Measurements from ENCODE around the gene SRL. TPM values are rescaled to one million over a fixed set of nuclear protein-coding genes. Genes with fewer than 3 reads are reported as not detected.

Gene SRL
- total and polyA plus RNA-seq, 7 experiments from 2014 or later = not detected

DNA sequence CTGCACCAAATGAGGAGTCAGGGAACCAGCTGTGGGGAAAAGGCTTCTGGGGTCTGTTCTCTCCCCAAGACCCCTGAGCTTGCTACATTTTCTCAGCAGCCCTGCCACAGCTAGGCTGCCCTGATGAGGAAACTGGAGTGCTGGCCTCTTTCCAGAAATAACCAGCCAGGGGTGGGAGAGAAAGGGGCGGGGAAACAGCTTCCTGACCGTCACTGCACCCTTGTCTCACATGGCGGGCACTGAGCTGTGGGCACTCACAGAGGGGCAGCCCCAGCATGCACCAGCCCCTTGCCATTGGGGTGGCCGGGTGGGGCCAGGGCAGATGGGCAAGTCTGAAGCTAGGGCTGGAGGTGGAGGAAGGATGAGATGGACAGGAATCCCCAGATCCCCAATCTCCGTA lies 2.9 kb downstream of the SRL start:
- Histone ChIP-seq H3K9me3 (ENCODE audit: control insufficient read depth in 2 of 3, low read length in 3 of 3) (no peaks in the 10 kb centered on the region), H3K27me3 (ENCODE audit: control insufficient read depth in 2 of 2, insufficient read depth in 2 of 2, low read length in 2 of 2) (no peaks in the 10 kb centered on the region), H3K27ac (ENCODE audit: low read depth, low read length) (no peak overlapping the region), H3K4me1 (ENCODE audit: control insufficient read depth in 2 of 2, insufficient read depth in 2 of 2, low read length in 2 of 2) (no peaks in the 10 kb centered on the region), H3K4me3 (ENCODE audit: low read length) (no peak overlapping the region), H3K36me3 (ENCODE audit: control insufficient read depth in 2 of 3, insufficient read depth in 3 of 3, low read length in 3 of 3) (no peaks in the 10 kb centered on the region)
- intact Hi-C loops (cut with micrococcal nuclease) = no loop called here
- Mint-ChIP-seq H3K36me3 (peaks cover 0 to 5% (median 0%) of the 10 kb centered on the region in 5 donors), H3K4me3 (no peak overlapping the region), H3K9me3 (peaks cover 0 to under 1% (median 0%) of the 10 kb centered on the region in 11 donors), H3K27ac (no peak overlapping the region), H3K4me1 (peaks cover 0 to 5% (median 0%) of the 10 kb centered on the region in 7 donors), H3K27me3 (peaks cover 0 to 16% (median 10%) of the 10 kb centered on the region in 5 donors)
- POLR2A ChIA-PET = no interaction called here
- ATAC-seq (no peak), DNase-seq (no peak)
- CTCF ChIA-PET = no interaction called here

DNA sequence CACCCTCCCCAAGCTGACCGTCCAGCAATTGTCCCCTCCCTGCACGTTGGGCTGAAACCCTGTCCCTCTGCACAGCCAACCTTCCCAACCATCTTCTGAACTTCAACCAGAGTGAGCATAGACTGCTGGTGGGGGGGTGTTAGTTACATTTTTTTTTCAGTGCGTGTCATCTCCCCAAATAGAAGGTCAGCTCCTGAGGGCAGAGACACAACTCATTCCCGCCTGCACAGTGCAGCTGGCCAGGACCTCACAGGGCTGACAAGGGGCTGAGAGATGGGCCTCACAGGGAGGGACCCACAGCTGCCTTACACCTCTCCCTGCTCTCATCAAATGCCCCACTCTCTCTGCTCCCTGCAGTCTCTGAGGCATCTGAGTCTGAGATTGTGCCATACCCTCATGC lies 8.4 kb downstream of the SRL start:
- Mint-ChIP-seq H3K27me3 (peaks cover 10 to 16% (median 10%) of the 10 kb centered on the region in 5 donors), H3K27ac (no peak overlapping the region), H3K4me3 (no peak overlapping the region), H3K36me3 (peaks cover 0 to 5% (median 0%) of the 10 kb centered on the region in 5 donors), H3K4me1 (no peaks in the 10 kb centered on the region), H3K9me3 (peaks cover 0 to 4% (median 0%) of the 10 kb centered on the region in 11 donors)
- Histone ChIP-seq H3K27me3 (ENCODE audit: control insufficient read depth in 2 of 2, insufficient read depth in 2 of 2, low read length in 2 of 2) (no peaks in the 10 kb centered on the region), H3K36me3 (ENCODE audit: control insufficient read depth in 2 of 3, insufficient read depth in 3 of 3, low read length in 3 of 3) (no peaks in the 10 kb centered on the region), H3K4me1 (ENCODE audit: control insufficient read depth in 2 of 2, insufficient read depth in 2 of 2, low read length in 2 of 2) (no peaks in the 10 kb centered on the region), H3K9me3 (ENCODE audit: control insufficient read depth in 2 of 3, low read length in 3 of 3) (no peaks in the 10 kb centered on the region), H3K4me3 (ENCODE audit: low read length) (no peak overlapping the region), H3K27ac (ENCODE audit: low read depth, low read length) (no peak overlapping the region)
- POLR2A ChIA-PET = no interaction called here
- intact Hi-C loops (cut with micrococcal nuclease) = no loop called here
- CTCF ChIA-PET = no interaction called here
- ATAC-seq (no peak), DNase-seq (no peak)

DNA sequence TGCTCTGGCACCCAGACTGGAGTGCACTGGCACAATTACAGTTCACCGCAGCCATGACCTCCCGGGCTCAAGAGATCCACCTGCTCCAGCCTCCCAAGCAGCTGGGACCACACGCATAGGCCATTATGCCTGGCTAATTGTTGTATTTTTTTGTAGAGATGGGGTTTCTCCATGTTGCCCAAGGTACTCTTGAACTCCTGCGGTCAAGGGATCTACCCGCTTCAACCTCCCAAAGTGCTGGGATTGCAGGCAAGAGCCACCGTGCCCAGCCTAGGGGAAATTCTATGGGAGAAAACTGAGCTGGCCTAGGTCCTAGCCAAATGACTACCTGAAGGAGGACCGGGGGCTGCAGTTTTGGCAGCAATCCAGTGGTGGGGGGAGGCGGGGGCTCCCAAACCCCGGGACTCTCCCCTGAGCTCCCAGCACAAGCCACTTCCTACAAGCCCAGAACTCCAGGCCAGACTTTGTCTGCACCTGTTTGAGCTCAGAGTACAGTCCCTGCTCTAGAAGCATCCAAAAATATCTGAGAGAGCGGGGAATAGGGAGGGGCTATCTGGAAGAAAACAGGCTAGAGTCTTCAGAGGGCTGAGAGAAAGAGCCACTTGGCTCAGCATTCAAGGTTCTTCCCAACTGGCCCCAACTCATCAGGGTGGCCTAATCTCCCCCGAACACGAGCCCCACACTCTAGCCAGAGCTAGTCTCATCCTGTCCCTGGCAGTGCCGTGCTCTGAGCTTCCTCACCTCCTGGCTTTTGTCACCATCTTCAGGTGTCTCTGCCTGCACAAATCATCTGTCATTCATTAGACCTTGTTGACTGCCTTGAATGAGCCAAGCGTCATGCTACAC lies 9.1 kb downstream of the SRL start:
- Histone ChIP-seq H3K27ac (ENCODE audit: low read depth, low read length) (no peak overlapping the region), H3K4me3 (ENCODE audit: low read length) (no peak overlapping the region), H3K36me3 (ENCODE audit: control insufficient read depth in 2 of 3, insufficient read depth in 3 of 3, low read length in 3 of 3) (no peaks in the 10 kb centered on the region), H3K4me1 (ENCODE audit: control insufficient read depth in 2 of 2, insufficient read depth in 2 of 2, low read length in 2 of 2) (no peaks in the 10 kb centered on the region), H3K27me3 (ENCODE audit: control insufficient read depth in 2 of 2, insufficient read depth in 2 of 2, low read length in 2 of 2) (no peaks in the 10 kb centered on the region), H3K9me3 (ENCODE audit: control insufficient read depth in 2 of 3, low read length in 3 of 3) (no peaks in the 10 kb centered on the region)
- no peak for DNase-seq
- POLR2A ChIA-PET = no interaction called here
- Mint-ChIP-seq H3K27ac (no peak overlapping the region), H3K36me3 (peaks cover 0 to 5% (median 0%) of the 10 kb centered on the region in 5 donors), H3K4me1 (no peaks in the 10 kb centered on the region), H3K27me3 (peaks cover 7 to 14% (median 10%) of the 10 kb centered on the region in 5 donors), H3K4me3 (no peak overlapping the region), H3K9me3 (peaks cover 0 to 4% (median 0%) of the 10 kb centered on the region in 11 donors)
- no peak for ATAC-seq
- intact Hi-C loops (cut with micrococcal nuclease) = no loop called here
- CTCF ChIA-PET = no interaction called here

DNA sequence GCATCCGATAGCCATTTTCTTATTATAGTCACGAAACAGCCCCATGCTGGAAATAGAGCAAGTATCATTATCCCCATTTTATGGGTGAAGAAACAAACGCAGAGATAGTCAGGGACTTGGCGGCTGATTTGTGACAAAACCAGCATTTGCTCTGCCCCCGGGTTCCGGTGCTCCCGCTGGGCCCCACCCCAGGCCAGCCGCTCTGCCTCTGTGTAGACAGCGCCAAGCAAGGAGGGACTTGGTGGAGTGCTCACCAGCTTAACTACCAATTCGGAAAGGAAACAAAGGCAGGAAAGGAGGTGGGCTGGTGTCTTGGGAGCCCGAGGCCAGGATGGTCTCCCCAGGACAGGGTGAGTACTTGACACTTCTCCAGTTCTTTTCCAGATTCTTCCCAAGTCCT lies 10.0 kb downstream of the SRL start:
- no peak for ATAC-seq
- intact Hi-C loops (cut with micrococcal nuclease) = no loop called here
- Mint-ChIP-seq H3K27ac (no peak overlapping the region), H3K9me3 (peaks cover 0 to 4% (median 0%) of the 10 kb centered on the region in 11 donors), H3K27me3 (peaks cover 0 to 10% (median 6%) of the 10 kb centered on the region in 5 donors), H3K4me1 (no peaks in the 10 kb centered on the region), H3K4me3 (no peak overlapping the region), H3K36me3 (peaks cover 0 to 5% (median 0%) of the 10 kb centered on the region in 5 donors)
- Histone ChIP-seq H3K27ac (ENCODE audit: low read depth, low read length) (no peak overlapping the region), H3K36me3 (ENCODE audit: control insufficient read depth in 2 of 3, insufficient read depth in 3 of 3, low read length in 3 of 3) (no peaks in the 10 kb centered on the region), H3K4me3 (ENCODE audit: low read length) (no peak overlapping the region), H3K4me1 (ENCODE audit: control insufficient read depth in 2 of 2, insufficient read depth in 2 of 2, low read length in 2 of 2) (no peaks in the 10 kb centered on the region), H3K9me3 (ENCODE audit: control insufficient read depth in 2 of 3, low read length in 3 of 3) (no peaks in the 10 kb centered on the region), H3K27me3 (ENCODE audit: control insufficient read depth in 2 of 2, insufficient read depth in 2 of 2, low read length in 2 of 2) (no peaks in the 10 kb centered on the region)
- CTCF ChIA-PET = interaction anchor here (0.6 kb wide), 1 partner anchor 666 kb away, joined by 3 read pairs; no protein-coding TSS in a partner anchor
- DNase-seq = no peak
- POLR2A ChIA-PET = no interaction called here

DNA sequence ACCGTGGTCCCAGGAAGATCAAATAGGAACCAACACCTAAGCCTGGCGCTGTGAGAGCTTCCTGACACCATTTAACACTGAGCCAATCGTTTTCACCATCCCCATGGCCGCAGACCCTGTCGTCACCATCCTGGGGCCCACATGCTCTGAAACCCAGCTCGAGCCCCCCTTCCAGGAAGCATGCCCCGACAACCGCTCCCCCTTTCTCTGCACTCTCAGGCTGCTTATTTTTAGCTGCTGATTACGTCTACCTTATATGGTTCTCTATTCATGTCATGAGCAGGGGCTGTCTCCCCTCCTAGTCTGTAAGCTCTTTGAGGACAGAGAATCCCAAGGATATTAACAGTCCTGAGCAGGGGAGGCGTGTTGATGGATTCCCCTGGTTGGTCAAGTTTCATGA lies 10.5 kb downstream of the SRL start:
- H3K36me3 Mint-ChIP-seq = peaks cover 0 to 4% (median 0%) of the 10 kb centered on the region in 5 donors
- ChIA-PET POLR2A (interaction anchor here (0.7 kb wide), 1 partner anchor 294 kb away, joined by 3 read pairs; no protein-coding TSS in a partner anchor), CTCF (interaction anchor here (0.6 kb wide), 1 partner anchor 666 kb away, joined by 3 read pairs; no protein-coding TSS in a partner anchor)
- H3K4me1 Mint-ChIP-seq = no peaks in the 10 kb centered on the region
- no peaks in the 10 kb centered on the region for H3K27me3 ChIP-seq (ENCODE audit: control insufficient read depth in 2 of 2, insufficient read depth in 2 of 2, low read length in 2 of 2)
- no peak overlapping the region for H3K4me3 Mint-ChIP-seq
- intact Hi-C loops (cut with micrococcal nuclease) = no loop called here
- DNase-seq (no peak), ATAC-seq (no peak)
- H3K4me1 ChIP-seq (ENCODE audit: control insufficient read depth in 2 of 2, insufficient read depth in 2 of 2, low read length in 2 of 2) = no peaks in the 10 kb centered on the region
- H3K4me3 ChIP-seq (ENCODE audit: low read length) = no peak overlapping the region
- H3K27ac ChIP-seq (ENCODE audit: low read depth, low read length) = no peak overlapping the region
- no peaks in the 10 kb centered on the region for H3K36me3 ChIP-seq (ENCODE audit: control insufficient read depth in 2 of 3, insufficient read depth in 3 of 3, low read length in 3 of 3)
- no peaks in the 10 kb centered on the region for H3K9me3 ChIP-seq (ENCODE audit: control insufficient read depth in 2 of 3, low read length in 3 of 3)
- peaks cover 0 to 4% (median 0%) of the 10 kb centered on the region in 11 donors for H3K9me3 Mint-ChIP-seq
- no peak overlapping the region for H3K27ac Mint-ChIP-seq
- H3K27me3 Mint-ChIP-seq = peaks cover 0 to 10% (median 6%) of the 10 kb centered on the region in 5 donors

DNA sequence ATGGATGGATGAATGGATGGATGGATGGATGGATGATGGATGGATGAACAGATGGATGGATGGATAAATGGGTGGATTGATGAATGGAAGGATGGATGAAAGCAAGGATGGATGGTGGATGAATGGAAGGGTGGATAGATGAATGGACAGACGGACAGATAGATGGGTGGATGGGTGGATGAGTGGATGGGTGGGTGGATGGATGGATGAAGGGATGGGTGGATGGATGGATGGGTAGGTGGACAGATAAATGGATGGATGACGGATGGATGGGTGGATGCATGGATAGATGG lies 14.9 kb downstream of the SRL start:
- intact Hi-C loops (cut with micrococcal nuclease) = no loop called here
- H3K9me3 ChIP-seq (ENCODE audit: control insufficient read depth in 2 of 3, low read length in 3 of 3) = no peaks in the 10 kb centered on the region
- H3K4me1 ChIP-seq (ENCODE audit: control insufficient read depth in 2 of 2, insufficient read depth in 2 of 2, low read length in 2 of 2) = no peaks in the 10 kb centered on the region
- no peaks in the 10 kb centered on the region for H3K36me3 Mint-ChIP-seq
- no peak overlapping the region for H3K4me3 ChIP-seq (ENCODE audit: low read length)
- CTCF ChIA-PET = no interaction called here
- H3K27me3 ChIP-seq (ENCODE audit: control insufficient read depth in 2 of 2, insufficient read depth in 2 of 2, low read length in 2 of 2) = no peaks in the 10 kb centered on the region
- ATAC-seq (no peak), DNase-seq (no peak)
- peaks cover 0 to 7% (median 0%) of the 10 kb centered on the region in 5 donors for H3K27me3 Mint-ChIP-seq
- H3K4me1 Mint-ChIP-seq = no peaks in the 10 kb centered on the region
- no peaks in the 10 kb centered on the region for H3K9me3 Mint-ChIP-seq
- H3K27ac Mint-ChIP-seq = no peak overlapping the region
- no peak overlapping the region for H3K4me3 Mint-ChIP-seq
- H3K36me3 ChIP-seq (ENCODE audit: control insufficient read depth in 2 of 3, insufficient read depth in 3 of 3, low read length in 3 of 3) = no peaks in the 10 kb centered on the region
- POLR2A ChIA-PET = no interaction called here
- no peak overlapping the region for H3K27ac ChIP-seq (ENCODE audit: low read depth, low read length)

All from naive thymus-derived CD4-positive, alpha-beta T cell (primary cell).